MM.1S (cell line): ENCODE results near the gene MAD1L1.

ENCODE experiments used
- DNase-seq: peaks from one replicate; pipeline ENCODE4 v3.0.0-alpha.2; 2015
- H2AFZ ChIP-seq: fragments of 300-600 bp; sonication (generic); 2 replicates; pipeline ENCODE4 v1.6.0; 2016; ENCODE audit warnings: antibody characterized with exemption, low read length
- H3F3A ChIP-seq: fragments of 300-600 bp; sonication (generic); 2 replicates; pipeline ENCODE4 v1.6.1; 2016; ENCODE audit warnings: mild to moderate bottlenecking, antibody characterized with exemption, low read length, moderate library complexity, mixed read lengths; ENCODE audit not compliant: insufficient read depth
- H3K27ac ChIP-seq: fragments of 300-600 bp; sonication (generic); 2 replicates; pipeline ENCODE4 v1.5.1; 2016; ENCODE audit warnings: mild to moderate bottlenecking, low read length
- H3K27me3 ChIP-seq: fragments of 300-600 bp; sonication (generic); replicated peaks from 2 replicates; pipeline ENCODE4 v1.6.0; 2016; ENCODE audit warnings: low read length; ENCODE audit not compliant: insufficient read depth
- H3K36me3 ChIP-seq: fragments of 300-600 bp; sonication (generic); replicated peaks from 2 replicates; pipeline ENCODE4 v1.6.1; 2016; ENCODE audit warnings: mild to moderate bottlenecking, low read length, mixed read lengths; ENCODE audit not compliant: insufficient read depth
- H3K4me1 ChIP-seq: fragments of 300-600 bp; sonication (generic); 2 replicates; pipeline ENCODE4 v1.6.1; 2016; ENCODE audit warnings: low read length, mixed read lengths
- H3K4me2 ChIP-seq: fragments of 300-600 bp; sonication (generic); 2 replicates; pipeline ENCODE4 v1.6.0; 2016; ENCODE audit warnings: low read depth, low read length
- H3K4me3 ChIP-seq: fragments of 300-600 bp; sonication (generic); 2 replicates; pipeline ENCODE4 v1.5.1; 2016; ENCODE audit warnings: low read length, mixed read lengths
- H3K79me2 ChIP-seq: fragments of 300-600 bp; sonication (generic); 2 replicates; pipeline ENCODE4 v1.6.1; 2016; ENCODE audit warnings: mixed run types, low read length, mixed read lengths
- H3K9ac ChIP-seq: fragments of 300-600 bp; sonication (generic); 2 replicates; pipeline ENCODE4 v1.6.1; 2016; ENCODE audit warnings: low read length, mixed read lengths
- H3K9me2 ChIP-seq: fragments of 300-600 bp; sonication (generic); replicated peaks from 2 replicates; pipeline ENCODE4 v1.6.1; 2016; ENCODE audit warnings: mild to moderate bottlenecking, low read length, mixed read lengths; ENCODE audit not compliant: insufficient read depth
- H3K9me3 ChIP-seq: fragments of 300-600 bp; sonication (generic); replicated peaks from 2 replicates; pipeline ENCODE4 v1.6.1; 2016; ENCODE audit warnings: mild to moderate bottlenecking, low read length, mixed read lengths; ENCODE audit not compliant: insufficient read depth
- H4K20me1 ChIP-seq: fragments of 300-600 bp; sonication (generic); 2 replicates; pipeline ENCODE4 v1.6.1; 2016; ENCODE audit warnings: mild to moderate bottlenecking, low read length, moderate library complexity, mixed read lengths; ENCODE audit not compliant: insufficient read depth
- EZH2 ChIP-seq: fragments of 300-600 bp; sonication (generic); optimal IDR thresholded peaks from 2 replicates; pipeline ENCODE3; 2017; ENCODE audit warnings: low read depth, mild to moderate bottlenecking, antibody characterized with exemption, low read length, mixed read lengths
- EZH2phosphoT487 ChIP-seq: fragments of 300-600 bp; sonication (generic); IDR thresholded peaks from 2 replicates; pipeline ENCODE4 v1.6.1; 2018; ENCODE audit warnings: antibody characterized with exemption, low read length
- TF ChIP-seq, protein P1 (sequence below): fragments of 300-600 bp; sonication (generic); IDR thresholded peaks from 2 replicates; pipeline ENCODE4 v1.5.1; 2016; ENCODE audit warnings: antibody characterized with exemption, low read length, mixed read lengths

MAD1L1 gene

GRCh38 chr7:1918881-1919525 lies 313.7 kb downstream of the MAD1L1 start:
- Histone ChIP-seq H2AFZ (no peak overlapping the region), H3F3A (no peaks in the 10 kb centered on the region), H3K9ac (no peak overlapping the region), H3K9me2 (no peaks in the 10 kb centered on the region), H3K4me1 (no peaks in the 10 kb centered on the region), H3K9me3 (no peaks in the 10 kb centered on the region), H3K79me2 (no peaks in the 10 kb centered on the region), H3K36me3 (no peaks in the 10 kb centered on the region), H3K27me3 (no peaks in the 10 kb centered on the region), H3K27ac (no peak overlapping the region), H3K4me3 (no peak overlapping the region), H3K4me2 (no peak overlapping the region), H4K20me1 (no peaks in the 10 kb centered on the region)
- TF ChIP-seq EZH2: no peak
- TF ChIP-seq EZH2phosphoT487: no peak
- TF ChIP-seq, protein P1, sequence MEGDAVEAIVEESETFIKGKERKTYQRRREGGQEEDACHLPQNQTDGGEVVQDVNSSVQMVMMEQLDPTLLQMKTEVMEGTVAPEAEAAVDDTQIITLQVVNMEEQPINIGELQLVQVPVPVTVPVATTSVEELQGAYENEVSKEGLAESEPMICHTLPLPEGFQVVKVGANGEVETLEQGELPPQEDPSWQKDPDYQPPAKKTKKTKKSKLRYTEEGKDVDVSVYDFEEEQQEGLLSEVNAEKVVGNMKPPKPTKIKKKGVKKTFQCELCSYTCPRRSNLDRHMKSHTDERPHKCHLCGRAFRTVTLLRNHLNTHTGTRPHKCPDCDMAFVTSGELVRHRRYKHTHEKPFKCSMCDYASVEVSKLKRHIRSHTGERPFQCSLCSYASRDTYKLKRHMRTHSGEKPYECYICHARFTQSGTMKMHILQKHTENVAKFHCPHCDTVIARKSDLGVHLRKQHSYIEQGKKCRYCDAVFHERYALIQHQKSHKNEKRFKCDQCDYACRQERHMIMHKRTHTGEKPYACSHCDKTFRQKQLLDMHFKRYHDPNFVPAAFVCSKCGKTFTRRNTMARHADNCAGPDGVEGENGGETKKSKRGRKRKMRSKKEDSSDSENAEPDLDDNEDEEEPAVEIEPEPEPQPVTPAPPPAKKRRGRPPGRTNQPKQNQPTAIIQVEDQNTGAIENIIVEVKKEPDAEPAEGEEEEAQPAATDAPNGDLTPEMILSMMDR: no peak
- DNase-seq: no peak

- H3K27ac ChIP-seq: no peak overlapping the region
- H3K9me3 ChIP-seq: no peaks in the 10 kb centered on the region
These were observed 314.6 kb downstream of the MAD1L1 start for GRCh38 chr7:1918063-1918645.

GRCh38 chr7:1917221-1918062 lies 315.3 kb downstream of the MAD1L1 start:
- Histone ChIP-seq H3K27ac (no peak overlapping the region), H3K79me2 (no peaks in the 10 kb centered on the region), H3K4me3 (no peak overlapping the region), H3K9ac (no peak overlapping the region), H3F3A (no peaks in the 10 kb centered on the region), H2AFZ (no peak overlapping the region), H3K36me3 (no peaks in the 10 kb centered on the region), H4K20me1 (no peaks in the 10 kb centered on the region), H3K9me3 (no peaks in the 10 kb centered on the region), H3K4me2 (no peak overlapping the region), H3K9me2 (no peaks in the 10 kb centered on the region), H3K4me1 (no peaks in the 10 kb centered on the region), H3K27me3 (no peaks in the 10 kb centered on the region)
- TF ChIP-seq EZH2phosphoT487: no peak
- TF ChIP-seq, protein P1: no peak
- no peak for TF ChIP-seq EZH2
- no peak for DNase-seq

More at GRCh38 chr7:1918063-1918645, 314.6 kb downstream of the MAD1L1 start:
- Histone ChIP-seq H3K79me2 (no peaks in the 10 kb centered on the region), H3K9me2 (no peaks in the 10 kb centered on the region), H3F3A (no peaks in the 10 kb centered on the region), H3K4me3 (no peak overlapping the region), H2AFZ (no peak overlapping the region), H3K4me1 (no peaks in the 10 kb centered on the region), H3K9ac (no peak overlapping the region), H4K20me1 (no peaks in the 10 kb centered on the region), H3K27me3 (no peaks in the 10 kb centered on the region), H3K36me3 (no peaks in the 10 kb centered on the region), H3K4me2 (no peak overlapping the region)
- TF ChIP-seq, protein P1: no peak
- TF ChIP-seq EZH2phosphoT487: no peak
- TF ChIP-seq EZH2: no peak
- no peak for DNase-seq
